Body of pancreas (tissue), 4 donors: Measurements from ENCODE around the gene RAD51B.

ENCODE experiments used
- POLR2A ChIP-seq, 3 donors: fragments of 450-650 bp; IDR thresholded peaks; one replicate each; pipeline ENCODE4 v1.6.1; 2016; ENCODE audit warnings: antibody characterized with exemption in 3 of 3, mild to moderate bottlenecking in 2 of 3
- TF ChIP-seq, protein P1 (sequence below), 7 experiments: fragments of 450-650 bp in 4 of 7; fragments of 200-600 bp in 3 of 7; sonication (generic) in 3 of 7; IDR thresholded peaks; one replicate each; pipeline ENCODE4 v1.5.1; 2016 to 2019; ENCODE audit warnings: antibody characterized with exemption in 7 of 7

DNA sequence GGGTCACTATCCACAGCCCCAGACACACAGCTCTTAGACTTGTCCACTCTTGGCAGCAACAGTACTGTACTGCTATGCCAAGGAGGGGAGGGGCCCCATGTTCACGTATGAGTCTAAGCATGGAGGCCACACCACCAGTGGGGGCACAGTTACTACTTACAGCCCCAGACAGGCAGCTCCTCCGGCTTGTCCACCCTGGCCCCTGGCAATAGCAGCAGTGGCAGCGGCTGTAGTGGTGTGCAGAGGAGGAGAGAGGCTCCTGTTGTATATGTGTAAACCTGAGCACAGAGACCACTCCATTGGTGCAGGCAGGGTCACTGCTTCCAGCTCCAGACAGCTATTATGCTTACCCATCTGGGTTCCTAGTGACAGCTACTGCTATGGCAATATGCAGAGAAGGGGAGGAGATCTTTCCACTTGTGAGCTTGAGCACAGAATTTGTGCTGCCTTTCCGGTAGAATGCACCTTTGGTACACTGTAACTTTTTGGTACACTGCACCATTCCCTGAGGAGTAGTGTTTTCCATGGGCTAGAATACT is 113.2 kb downstream of the RAD51B start:
- TF ChIP-seq, protein P1, sequence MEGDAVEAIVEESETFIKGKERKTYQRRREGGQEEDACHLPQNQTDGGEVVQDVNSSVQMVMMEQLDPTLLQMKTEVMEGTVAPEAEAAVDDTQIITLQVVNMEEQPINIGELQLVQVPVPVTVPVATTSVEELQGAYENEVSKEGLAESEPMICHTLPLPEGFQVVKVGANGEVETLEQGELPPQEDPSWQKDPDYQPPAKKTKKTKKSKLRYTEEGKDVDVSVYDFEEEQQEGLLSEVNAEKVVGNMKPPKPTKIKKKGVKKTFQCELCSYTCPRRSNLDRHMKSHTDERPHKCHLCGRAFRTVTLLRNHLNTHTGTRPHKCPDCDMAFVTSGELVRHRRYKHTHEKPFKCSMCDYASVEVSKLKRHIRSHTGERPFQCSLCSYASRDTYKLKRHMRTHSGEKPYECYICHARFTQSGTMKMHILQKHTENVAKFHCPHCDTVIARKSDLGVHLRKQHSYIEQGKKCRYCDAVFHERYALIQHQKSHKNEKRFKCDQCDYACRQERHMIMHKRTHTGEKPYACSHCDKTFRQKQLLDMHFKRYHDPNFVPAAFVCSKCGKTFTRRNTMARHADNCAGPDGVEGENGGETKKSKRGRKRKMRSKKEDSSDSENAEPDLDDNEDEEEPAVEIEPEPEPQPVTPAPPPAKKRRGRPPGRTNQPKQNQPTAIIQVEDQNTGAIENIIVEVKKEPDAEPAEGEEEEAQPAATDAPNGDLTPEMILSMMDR (IDR thresholded peaks at IDR 0.05), result no peak
- no peak for TF ChIP-seq POLR2A (IDR thresholded peaks at IDR 0.05)
